Measurements from ENCODE around the gene SH3RF3.
"Not testable (repeated sequence)": the region's sequence is repeated elsewhere in the genome, so short reads cannot be mapped to it uniquely, and the experiment has no call there.

GRCh38 chr2:109162367-109162766, 33.4 kb downstream of the SH3RF3 start:
- not testable (repeated sequence) for TF ChIP-seq CTCF (IDR thresholded peaks at IDR 0.05); SMC3 (IDR thresholded peaks at IDR 0.05; ENCODE audit: low read depth, low read length); SIN3A (IDR thresholded peaks at IDR 0.05; ENCODE audit: borderline replicate concordance, low read depth, low read length); TEAD4 (IDR thresholded peaks at IDR 0.05; ENCODE audit: borderline replicate concordance, insufficient read depth); GABPA (IDR thresholded peaks at IDR 0.05; ENCODE audit: low read depth); MXI1 (IDR thresholded peaks at IDR 0.05; ENCODE audit: low read depth, low read length); YY1 (IDR thresholded peaks at IDR 0.05; ENCODE audit: low read depth); RAD21 (IDR thresholded peaks at IDR 0.05; ENCODE audit: low read length); FOXM1 (IDR thresholded peaks at IDR 0.05; ENCODE audit: low read depth); POLR2AphosphoS5 (IDR thresholded peaks at IDR 0.05; ENCODE audit: low read depth, low read length)
- TF ChIP-seq, protein P1, sequence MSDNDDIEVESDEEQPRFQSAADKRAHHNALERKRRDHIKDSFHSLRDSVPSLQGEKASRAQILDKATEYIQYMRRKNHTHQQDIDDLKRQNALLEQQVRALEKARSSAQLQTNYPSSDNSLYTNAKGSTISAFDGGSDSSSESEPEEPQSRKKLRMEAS (IDR thresholded peaks at IDR 0.05; ENCODE audit: low read depth) = not testable (repeated sequence)
- TF ChIP-seq, protein P2, sequence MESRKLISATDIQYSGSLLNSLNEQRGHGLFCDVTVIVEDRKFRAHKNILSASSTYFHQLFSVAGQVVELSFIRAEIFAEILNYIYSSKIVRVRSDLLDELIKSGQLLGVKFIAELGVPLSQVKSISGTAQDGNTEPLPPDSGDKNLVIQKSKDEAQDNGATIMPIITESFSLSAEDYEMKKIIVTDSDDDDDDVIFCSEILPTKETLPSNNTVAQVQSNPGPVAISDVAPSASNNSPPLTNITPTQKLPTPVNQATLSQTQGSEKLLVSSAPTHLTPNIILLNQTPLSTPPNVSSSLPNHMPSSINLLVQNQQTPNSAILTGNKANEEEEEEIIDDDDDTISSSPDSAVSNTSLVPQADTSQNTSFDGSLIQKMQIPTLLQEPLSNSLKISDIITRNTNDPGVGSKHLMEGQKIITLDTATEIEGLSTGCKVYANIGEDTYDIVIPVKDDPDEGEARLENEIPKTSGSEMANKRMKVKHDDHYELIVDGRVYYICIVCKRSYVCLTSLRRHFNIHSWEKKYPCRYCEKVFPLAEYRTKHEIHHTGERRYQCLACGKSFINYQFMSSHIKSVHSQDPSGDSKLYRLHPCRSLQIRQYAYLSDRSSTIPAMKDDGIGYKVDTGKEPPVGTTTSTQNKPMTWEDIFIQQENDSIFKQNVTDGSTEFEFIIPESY (IDR thresholded peaks at IDR 0.05; ENCODE audit: borderline replicate concordance, low read depth) = not testable (repeated sequence)

All from SK-N-SH (cell line).